K562 (cell line): Measurements from ENCODE around the gene CHD2. TPM values are rescaled to one million over a fixed set of nuclear protein-coding genes. Genes with fewer than 3 reads are reported as not detected.

ENCODE experiments used
- ETV6 ChIP-seq, 3 experiments: fragments of 150-350 bp in 1 of 3; sonication (generic) in 1 of 3; formaldehyde crosslinking in 1 of 3; IDR thresholded peaks; 2 replicates each; pipeline versions ENCODE4 v1.6.1 to v1.8.0; 2014 to 2022; ENCODE audit warnings: borderline replicate concordance in 2 of 3, low read depth in 2 of 3, antibody characterized with exemption in 1 of 3, low read length in 1 of 3, mild to moderate bottlenecking in 1 of 3, missing genetic modification reagents in 1 of 3
- FOXJ2 ChIP-seq: fragments of 200-800 bp; sonication (Bioruptor generic); IDR thresholded peaks from 2 replicates; pipeline ENCODE4 v1.6.1; 2016; ENCODE audit warnings: missing genetic modification characterization, missing compliant biosample characterization
- KDM5B ChIP-seq: fragments of 200-600 bp; sonication (generic); IDR thresholded peaks from 2 replicates; pipeline ENCODE4 v1.6.1; 2012; ENCODE audit warnings: low read depth, mild to moderate bottlenecking, moderate library complexity, low read length, control low read depth, inconsistent platforms; ENCODE audit not compliant: insufficient replicate concordance
- MTF1 ChIP-seq: fragments of 250-450 bp; sonication (Bioruptor Pico); IDR thresholded peaks from 2 replicates; pipeline ENCODE4 v1.9.0; 2021; ENCODE audit warnings: moderate library complexity, mild to moderate bottlenecking, inconsistent platforms, borderline replicate concordance
- PRMT5 ChIP-seq: sonication (generic); formaldehyde crosslinking; IDR thresholded peaks from 2 replicates; pipeline ENCODE4 v1.5.0; 2020; ENCODE audit warnings: missing genetic modification reagents
- SREBF2 ChIP-seq: sonication (generic); formaldehyde crosslinking; IDR thresholded peaks from 2 replicates; pipeline ENCODE4 v1.4.0; 2020; ENCODE audit warnings: mild to moderate bottlenecking, missing genetic modification reagents
- ZFP36 ChIP-seq: fragments of 150-350 bp; IDR thresholded peaks from 2 replicates; pipeline ENCODE4 v1.6.1; 2018; ENCODE audit warnings: low read length, low read depth; ENCODE audit not compliant: partially characterized antibody
- ZNF282 ChIP-seq: sonication (generic); formaldehyde crosslinking; IDR thresholded peaks from 2 replicates; pipeline ENCODE4 v1.8.1; 2023; ENCODE audit warnings: missing genetic modification reagents
- ZNF347 ChIP-seq: fragments of 450-650 bp; formaldehyde crosslinking; IDR thresholded peaks from 2 replicates; pipeline ENCODE4 v1.4.0; 2020; ENCODE audit warnings: low read depth, mild to moderate bottlenecking, moderate library complexity
- polyA plus RNA-seq, 8 experiments: library from polyadenylated mRNA; depleted of rRNA in 4 of 8; stranded (reverse) in 5 of 8; unstranded in 3 of 8; fragments of >200 nt; fragmentation: Nextera tagmentation in 2 of 8; fragmentation: Illumina TruSeq in 1 of 8; extraction: Ambion mirVana in 2 of 8; extraction: Trizol in 1 of 8; gene quantifications; 2 replicates each; pipeline versions ENCODE4 v1.2.1 to v1.2.3, GENCODE V29; 2011 to 2014; ENCODE audit warnings: inconsistent platforms in 1 of 8, missing spikeins in 1 of 8
- total RNA-seq, 7 experiments: library from RNA; depleted of rRNA in 6 of 7; stranded (reverse); fragments of >200 nt in 6 of 7; fragmentation: Illumina TruSeq in 2 of 7; extraction: Trizol in 2 of 7; gene quantifications; 2 replicates each; pipeline versions ENCODE4 v1.2.1 to v1.2.3, GENCODE V29; 2011 to 2021; ENCODE audit warnings: low replicate concordance in 1 of 7
- TF ChIP-seq, protein P1 (sequence below): fragments of 450-650 bp; formaldehyde crosslinking; IDR thresholded peaks from 2 replicates; pipeline ENCODE4 v1.4.0; 2022; ENCODE audit warnings: missing genetic modification characterization
- TF ChIP-seq, protein P2 (sequence below): IDR thresholded peaks from 2 replicates; pipeline ENCODE4 v1.6.1; 2016; ENCODE audit warnings: missing genetic modification characterization, missing compliant biosample characterization

Gene CHD2
- total and polyA plus RNA-seq, 9 of the 15 experiments (the other 6 are each of a cell fraction or from before 2014, with no cell fraction given), result 38.9 to 70.8 (median 56.2) TPM

DNA sequence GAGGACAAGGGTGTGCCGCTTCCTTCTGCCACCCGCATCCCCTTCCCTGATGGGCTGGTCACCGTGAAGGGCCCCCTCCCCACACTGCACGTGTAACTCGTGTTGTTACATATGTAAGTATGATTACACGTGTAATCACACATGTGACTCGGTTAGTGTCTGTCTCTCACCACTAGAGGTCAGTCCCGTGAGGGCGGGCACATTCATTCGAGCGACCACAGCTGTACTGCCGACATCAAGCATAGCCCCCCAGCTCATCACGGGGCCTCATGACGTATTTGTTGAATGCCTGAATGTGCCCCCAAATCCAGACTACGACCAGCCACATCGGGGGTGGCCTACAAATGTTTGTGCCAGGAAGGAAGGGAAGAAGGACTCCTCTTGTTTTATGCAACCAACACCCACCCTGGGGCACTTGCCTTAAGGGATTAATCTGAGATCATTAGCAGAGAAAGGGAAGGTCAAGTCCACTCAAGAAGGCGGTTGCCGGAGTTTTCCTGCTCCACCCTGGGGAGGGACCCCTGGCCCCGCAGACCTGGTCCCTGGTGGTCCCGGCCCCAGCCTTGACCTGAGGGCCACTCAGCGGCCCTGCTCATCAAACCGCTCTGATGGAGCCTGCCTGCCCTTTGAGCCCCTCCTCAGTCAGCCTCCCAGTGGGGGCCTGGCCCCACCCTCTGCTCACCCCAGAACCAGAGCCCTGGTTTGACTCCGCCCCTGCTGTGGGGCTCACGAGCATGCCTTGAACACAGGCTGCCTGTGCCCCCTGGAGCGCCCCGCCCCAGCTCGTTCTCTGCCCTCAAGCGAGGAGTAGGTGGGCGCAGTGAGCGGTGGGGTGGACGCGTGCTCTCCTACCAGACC lies 136.1 kb downstream of the CHD2 start (continued):
- TF ChIP-seq FOXJ2 (no peak), ETV6 (IDR thresholded peaks at IDR 0.05; ENCODE audit: borderline replicate concordance in 1 of 2, low read depth in 2 of 2, low read length in 1 of 2) (no peak), ETV6 (CRISPR knock-in tag; IDR thresholded peaks at IDR 0.05; ENCODE audit: borderline replicate concordance) (no peak; the same call in 1 of the 2 replicates), SREBF2 (CRISPR knock-in tag) (no peak), KDM5B (no peak), ZNF347 (CRISPR knock-in tag) (no peak), ZNF282 (CRISPR knock-in tag) (no peak), ZFP36 (no peak), MTF1 (CRISPR knock-in tag) (no peak), PRMT5 (CRISPR knock-in tag) (no peak)
- TF ChIP-seq, protein P1, sequence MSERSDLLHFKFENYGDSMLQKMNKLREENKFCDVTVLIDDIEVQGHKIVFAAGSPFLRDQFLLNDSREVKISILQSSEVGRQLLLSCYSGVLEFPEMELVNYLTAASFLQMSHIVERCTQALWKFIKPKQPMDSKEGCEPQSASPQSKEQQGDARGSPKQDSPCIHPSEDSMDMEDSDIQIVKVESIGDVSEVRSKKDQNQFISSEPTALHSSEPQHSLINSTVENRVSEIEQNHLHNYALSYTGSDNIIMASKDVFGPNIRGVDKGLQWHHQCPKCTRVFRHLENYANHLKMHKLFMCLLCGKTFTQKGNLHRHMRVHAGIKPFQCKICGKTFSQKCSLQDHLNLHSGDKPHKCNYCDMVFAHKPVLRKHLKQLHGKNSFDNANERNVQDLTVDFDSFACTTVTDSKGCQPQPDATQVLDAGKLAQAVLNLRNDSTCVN (CRISPR knock-in tag), result no peak
- TF ChIP-seq, protein P2, sequence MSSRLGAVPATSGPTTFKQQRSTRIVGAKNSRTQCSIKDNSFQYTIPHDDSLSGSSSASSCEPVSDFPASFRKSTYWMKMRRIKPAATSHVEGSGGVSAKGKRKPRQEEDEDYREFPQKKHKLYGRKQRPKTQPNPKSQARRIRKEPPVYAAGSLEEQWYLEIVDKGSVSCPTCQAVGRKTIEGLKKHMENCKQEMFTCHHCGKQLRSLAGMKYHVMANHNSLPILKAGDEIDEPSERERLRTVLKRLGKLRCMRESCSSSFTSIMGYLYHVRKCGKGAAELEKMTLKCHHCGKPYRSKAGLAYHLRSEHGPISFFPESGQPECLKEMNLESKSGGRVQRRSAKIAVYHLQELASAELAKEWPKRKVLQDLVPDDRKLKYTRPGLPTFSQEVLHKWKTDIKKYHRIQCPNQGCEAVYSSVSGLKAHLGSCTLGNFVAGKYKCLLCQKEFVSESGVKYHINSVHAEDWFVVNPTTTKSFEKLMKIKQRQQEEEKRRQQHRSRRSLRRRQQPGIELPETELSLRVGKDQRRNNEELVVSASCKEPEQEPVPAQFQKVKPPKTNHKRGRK, result no peak
